Stimulated activated CD8-positive, alpha-beta memory T cell treated with anti-CD3 and anti-CD28 coated beads, Interleukin-15, amount 100 ng/mL, for 1 hour (primary cell): ENCODE measurements around the gene DTNB.

Source experiments
- DNase-seq: peaks from one replicate; pipeline ENCODE4 v3.0.0-alpha.2; 2020; ENCODE audit warnings: low read depth

Gene DTNB

GRCh38 chr2:25497229-25497917 lies 176.0 kb downstream of the DTNB start:
- no peak for DNase-seq

GRCh38 chr2:25494616-25495015 lies 178.8 kb downstream of the DTNB start:
- DNase-seq = no peak

- no peak for DNase-seq
These were observed 180.2 kb downstream of the DTNB start for GRCh38 chr2:25493207-25493606.

- DNase-seq = no peak
These were observed 180.7 kb downstream of the DTNB start for GRCh38 chr2:25492726-25493125.

GRCh38 chr2:25491966-25492532 lies 181.3 kb downstream of the DTNB start:
- no peak for DNase-seq

GRCh38 chr2:25491003-25491696 lies 182.2 kb downstream of the DTNB start:
- no peak for DNase-seq

GRCh38 chr2:25490217-25490616 lies 183.2 kb downstream of the DTNB start:
- no peak for DNase-seq

GRCh38 chr2:25489631-25490030 lies 183.7 kb downstream of the DTNB start:
- DNase-seq = no peak

GRCh38 chr2:25483607-25484266 lies 189.6 kb downstream of the DTNB start:
- no peak for DNase-seq

GRCh38 chr2:25482341-25482740 lies 191.0 kb downstream of the DTNB start:
- DNase-seq = no peak

- DNase-seq = no peak
These were observed 191.7 kb downstream of the DTNB start for GRCh38 chr2:25481381-25482300.

GRCh38 chr2:25480561-25480960 lies 192.8 kb downstream of the DTNB start:
- no peak for DNase-seq

GRCh38 chr2:25479761-25480160 lies 193.6 kb downstream of the DTNB start:
- no peak for DNase-seq

GRCh38 chr2:25478736-25479135 lies 194.6 kb downstream of the DTNB start:
- no peak for DNase-seq

GRCh38 chr2:25473758-25474340 lies 199.5 kb downstream of the DTNB start:
- no peak for DNase-seq

GRCh38 chr2:25473131-25473530 lies 200.2 kb downstream of the DTNB start:
- no peak for DNase-seq

- no peak for DNase-seq
These were observed 202.6 kb downstream of the DTNB start for GRCh38 chr2:25470806-25471205.

GRCh38 chr2:25467743-25468142 lies 205.6 kb downstream of the DTNB start:
- DNase-seq = no peak

GRCh38 chr2:25462021-25462420 lies 211.4 kb downstream of the DTNB start:
- DNase-seq = no peak

- no peak for DNase-seq
These were observed 213.0 kb downstream of the DTNB start for GRCh38 chr2:25460261-25460905.
